ENCODE measurements around the gene REEP5. TPM values are rescaled to one million over a fixed set of nuclear protein-coding genes. Genes with fewer than 3 reads are reported as not detected.

REEP5 gene
- total and polyA plus RNA-seq, 7 donors: 35.5 to 83.6 (median 76.7) TPM

DNA sequence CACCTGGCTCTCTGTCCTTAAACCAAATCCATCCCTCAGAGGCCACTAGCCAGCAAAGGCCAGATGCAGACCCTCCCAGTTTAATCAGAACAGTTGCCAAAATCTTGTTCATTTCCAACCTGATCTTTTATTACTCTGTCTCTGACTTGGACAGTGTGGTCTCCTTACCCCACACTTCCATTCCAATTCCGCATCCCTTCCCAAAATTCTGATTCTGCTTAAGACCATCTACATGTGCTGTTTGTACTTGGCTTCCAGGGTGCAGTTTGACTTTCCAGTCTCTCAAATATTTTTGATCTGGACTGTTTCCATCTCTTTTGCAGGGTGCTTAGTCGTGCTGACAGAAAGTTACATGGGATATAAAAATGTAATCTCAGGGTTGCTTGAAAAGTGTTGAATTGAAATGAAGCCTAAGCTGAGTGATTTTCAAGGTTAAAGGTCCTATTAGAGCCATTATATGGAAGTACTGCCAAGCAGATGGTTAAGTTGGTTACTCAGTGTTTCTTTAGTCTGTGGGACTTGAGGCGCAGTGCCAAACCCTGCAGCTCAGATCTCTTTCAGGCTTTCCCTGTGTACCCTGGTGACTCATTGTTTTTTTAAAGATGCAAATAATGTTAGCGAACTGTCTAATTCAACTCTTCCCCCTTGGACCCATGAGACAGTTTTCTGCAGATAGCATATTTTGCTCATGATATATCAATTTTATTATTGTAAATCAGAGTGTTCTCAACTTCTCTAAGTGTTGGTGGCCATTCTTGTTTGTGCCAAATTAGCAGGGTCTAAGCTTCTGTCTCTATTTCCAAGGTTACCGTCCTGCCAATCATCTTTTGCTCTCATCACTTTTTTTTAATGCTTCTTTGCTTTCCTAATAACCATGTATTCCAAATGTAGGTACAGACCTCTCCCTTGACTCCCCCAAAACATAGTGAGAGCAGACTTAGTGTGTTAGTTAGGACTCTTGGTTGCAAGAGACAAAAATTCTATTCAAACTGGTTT is 36.4 kb upstream of the REEP5 start:
- Histone ChIP-seq H3K27ac (peak overlapping the region; percentile 62), H3K9me3 (no peaks in the 10 kb centered on the region), H3K4me3 (peak overlapping the region; percentile 19), H3K4me1 (peaks cover 31% of the 10 kb centered on the region), H3K27me3 (ENCODE audit: insufficient read depth in 3 of 3, low read length in 2 of 3) (no peaks in the 10 kb centered on the region), H3K36me3 (ENCODE audit: insufficient read depth in 1 of 2, low read depth in 1 of 2) (no peaks in the 10 kb centered on the region)
- intact Hi-C loops (cut with DNase I): loop anchor here in 1 of 2 donors (5.0 kb wide), 1 partner anchor 36 kb away; the partner anchor contains the start of gene REEP5
- WGBS, 3 donors: 20 to 33% (median 24%) methylated on average over 5 of the region's 5 CpGs
- DNase-seq: peak; percentile 76 to 90
- TF ChIP-seq CTCF (IDR thresholded peaks at IDR 0.05): no peak
- peak; percentile 92 to 94 (median 93) for ATAC-seq

DNA sequence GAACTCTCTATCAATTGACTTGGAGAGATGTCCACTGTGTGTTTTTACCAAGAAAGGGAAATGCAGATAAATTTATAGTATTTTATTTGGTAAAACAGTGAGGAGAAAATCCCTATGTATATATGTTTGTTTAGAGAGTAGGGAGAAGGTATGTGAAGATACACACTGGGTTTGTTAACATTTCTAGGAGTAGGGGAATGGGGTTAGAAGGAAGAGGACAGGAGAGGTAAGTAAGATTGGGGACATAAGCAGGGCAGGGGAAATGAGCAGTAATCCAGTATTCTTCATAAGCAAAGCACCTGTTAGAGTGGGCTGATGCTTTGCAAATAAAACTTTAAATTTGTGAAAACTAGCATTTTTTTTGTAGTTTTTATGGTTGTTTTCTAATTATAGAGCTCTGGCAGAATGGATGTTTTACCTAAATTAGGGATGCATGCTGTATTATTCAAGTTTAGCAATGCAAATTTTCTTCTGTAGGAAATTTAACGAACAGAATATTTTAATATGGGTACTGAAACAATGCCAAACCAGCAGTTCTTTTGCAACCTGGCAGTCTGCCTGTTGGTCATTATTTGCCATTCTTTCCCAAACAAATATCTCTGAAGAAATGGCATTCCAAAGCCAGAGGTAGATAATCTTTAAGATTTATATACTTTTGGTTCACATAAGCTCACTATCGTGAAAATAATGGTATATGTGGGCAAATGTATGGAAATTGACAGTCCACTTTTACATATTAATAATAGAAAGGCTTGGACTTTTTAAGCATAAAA is 35.2 kb upstream of the REEP5 start:
- ATAC-seq (no peak), DNase-seq (no peak)
- no peak overlapping the region for H3K27ac ChIP-seq
- intact Hi-C loops (cut with DNase I): loop anchor here in 1 of 2 donors (5.0 kb wide), 1 partner anchor 35 kb away; the partner anchor contains the start of gene REEP5
- H3K9me3 ChIP-seq: no peaks in the 10 kb centered on the region
- H3K4me1 ChIP-seq: peaks cover 30% of the 10 kb centered on the region
- no peaks in the 10 kb centered on the region for H3K27me3 ChIP-seq (ENCODE audit: insufficient read depth in 3 of 3, low read length in 2 of 3)
- 42 to 62% (median 45%) methylated on average over 2 of the region's 2 CpGs for WGBS, 3 donors
- H3K36me3 ChIP-seq (ENCODE audit: insufficient read depth in 1 of 2, low read depth in 1 of 2): no peaks in the 10 kb centered on the region
- TF ChIP-seq CTCF (IDR thresholded peaks at IDR 0.05): no peak
- H3K4me3 ChIP-seq: no peak overlapping the region

- intact Hi-C loops (cut with DNase I): loop anchor here in 1 of 2 donors (5.0 kb wide), 1 partner anchor 34 kb away; the partner anchor contains the start of gene REEP5
- no peak for TF ChIP-seq CTCF (IDR thresholded peaks at IDR 0.05)
- H3K9me3 ChIP-seq: no peaks in the 10 kb centered on the region
- no peaks in the 10 kb centered on the region for H3K27me3 ChIP-seq (ENCODE audit: insufficient read depth in 3 of 3, low read length in 2 of 3)
- no peaks in the 10 kb centered on the region for H3K36me3 ChIP-seq (ENCODE audit: insufficient read depth in 1 of 2, low read depth in 1 of 2)
- 43 to 67% (median 45%) methylated on average over 3 of the region's 3 CpGs for WGBS, 3 donors
- no peak overlapping the region for H3K4me3 ChIP-seq
- no peak overlapping the region for H3K27ac ChIP-seq
- peaks cover 30% of the 10 kb centered on the region for H3K4me1 ChIP-seq
- ATAC-seq: no peak
- DNase-seq: no peak
Observed at GRCh38 chr5:112956606-112957005, 34.6 kb upstream of the REEP5 start.

- ATAC-seq (no peak), DNase-seq (no peak)
- H3K4me3 ChIP-seq: no peak overlapping the region
- H3K27ac ChIP-seq: no peak overlapping the region
- no peaks in the 10 kb centered on the region for H3K27me3 ChIP-seq (ENCODE audit: insufficient read depth in 3 of 3, low read length in 2 of 3)
- no peaks in the 10 kb centered on the region for H3K4me1 ChIP-seq
- no peak for TF ChIP-seq CTCF (IDR thresholded peaks at IDR 0.05)
- intact Hi-C loops (cut with DNase I): no loop called here
- WGBS, 3 donors: 79 to 85% (median 81%) methylated on average over 12 of the region's 12 CpGs
- no peaks in the 10 kb centered on the region for H3K9me3 ChIP-seq
- no peaks in the 10 kb centered on the region for H3K36me3 ChIP-seq (ENCODE audit: insufficient read depth in 1 of 2, low read depth in 1 of 2)
Observed at GRCh38 chr5:112951124-112951702, 29.2 kb upstream of the REEP5 start.

Measured in psoas muscle (tissue), 8 donors.